Middle frontal gyrus (tissue), 1 donor: Measurements from ENCODE around the gene HLA-DQB2.
"Not testable (repeated sequence)": the region's sequence is repeated elsewhere in the genome, so short reads cannot be mapped to it uniquely, and the experiment has no call there.

Experiments
- DNase-seq: peaks from one replicate; pipeline ENCODE4 v3.0.0-alpha.2; 2015; ENCODE audit warnings: low spot score; ENCODE audit errors: extremely low spot score

The HLA-DQB2 gene

DNA sequence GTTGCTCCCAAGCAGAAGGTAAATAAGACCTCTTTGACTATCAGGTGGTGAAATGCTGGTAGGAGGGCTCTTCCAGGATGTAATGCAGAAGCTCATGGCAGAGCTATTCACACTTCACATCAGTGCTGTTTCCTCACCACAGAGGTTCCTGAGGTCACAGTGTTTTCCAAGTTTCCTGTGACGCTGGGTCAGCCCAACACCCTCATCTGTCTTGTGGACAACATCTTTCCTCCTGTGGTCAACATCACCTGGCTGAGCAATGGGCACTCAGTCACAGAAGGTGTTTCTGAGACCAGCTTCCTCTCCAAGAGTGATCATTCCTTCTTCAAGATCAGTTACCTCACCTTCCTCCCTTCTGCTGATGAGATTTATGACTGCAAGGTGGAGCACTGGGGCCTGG is 17.7 kb downstream of the HLA-DQB2 start:
- DNase-seq = not testable (repeated sequence)

DNA sequence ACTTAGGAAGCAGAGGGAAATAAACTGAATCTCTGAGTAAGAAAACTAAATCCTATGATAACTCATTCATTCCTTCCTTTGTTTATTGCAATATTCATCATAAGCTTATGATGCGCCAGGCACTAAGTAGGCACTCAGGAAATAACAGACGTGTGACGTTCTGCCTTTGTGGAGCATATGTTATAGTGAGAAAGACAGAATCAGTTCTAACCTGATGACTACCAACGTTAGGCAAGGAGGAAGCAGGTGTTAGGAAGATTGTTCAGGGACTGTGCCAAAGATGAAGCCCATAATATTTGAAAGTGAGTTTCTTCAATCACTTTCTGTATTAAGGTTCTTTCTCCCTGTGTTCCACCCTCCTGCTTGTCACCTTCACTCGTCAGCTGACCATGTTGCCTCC is 18.6 kb downstream of the HLA-DQB2 start:
- no peak for DNase-seq

DNA sequence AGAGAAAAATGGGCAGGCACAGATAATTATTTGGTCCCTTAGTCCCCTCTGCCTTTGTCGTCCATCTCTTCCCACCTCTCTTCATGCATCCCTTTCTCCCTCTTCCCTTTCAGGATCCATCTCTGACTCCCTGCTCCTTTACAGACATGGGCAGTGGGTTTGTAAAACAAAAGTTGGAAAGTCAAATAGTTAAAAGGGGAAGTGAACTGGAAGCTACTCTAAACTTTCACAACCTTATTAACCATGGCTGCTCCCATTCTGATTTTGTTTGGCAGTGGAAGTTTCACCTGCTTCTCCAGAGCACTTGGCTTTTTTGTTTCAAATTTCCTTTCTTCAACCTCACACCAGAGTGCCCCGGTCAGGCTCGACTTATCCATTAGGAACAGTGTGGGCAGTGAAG is 21.0 kb downstream of the HLA-DQB2 start:
- DNase-seq = no peak

DNA sequence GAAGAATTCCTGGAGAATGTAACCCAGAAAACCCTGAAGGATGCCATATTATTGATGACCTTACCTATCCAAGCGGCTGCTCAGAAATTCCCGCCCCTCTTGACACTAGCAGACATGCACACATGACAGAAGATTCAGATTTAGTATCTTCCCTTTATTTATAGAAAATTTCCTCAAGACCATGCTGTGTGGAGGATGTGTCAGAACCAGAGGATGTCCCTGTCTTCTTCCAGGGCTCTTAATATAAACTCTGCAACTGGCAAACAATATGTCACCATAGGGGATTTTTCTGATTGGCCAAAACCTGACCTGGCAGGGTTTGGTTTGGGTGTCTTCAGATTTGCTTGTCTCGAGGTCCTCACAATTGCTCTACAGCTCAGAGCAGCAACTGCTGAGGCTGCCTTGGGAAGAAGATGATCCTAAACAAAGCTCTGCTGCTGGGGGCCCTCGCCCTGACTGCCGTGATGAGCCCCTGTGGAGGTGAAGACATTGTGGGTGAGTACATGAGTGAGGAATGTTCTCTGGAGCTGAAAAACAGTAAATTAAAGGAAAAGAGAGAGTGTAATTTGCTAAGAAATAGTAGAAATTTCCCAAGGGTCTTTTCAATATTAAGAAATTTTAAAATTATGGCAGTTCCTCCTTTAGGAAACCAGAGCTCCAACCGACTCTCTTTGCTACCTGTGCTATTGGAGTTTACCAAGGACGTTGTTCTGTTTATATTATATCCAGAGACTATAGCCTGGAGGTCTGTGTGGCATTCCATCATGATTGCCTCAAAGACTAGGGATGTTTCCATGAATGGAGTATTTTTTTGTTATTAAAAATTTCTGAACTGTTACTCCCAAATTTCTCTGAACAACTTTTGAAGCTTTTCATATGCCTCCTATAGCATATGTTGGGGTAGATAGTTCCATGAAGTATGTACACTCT is 22.0 kb downstream of the HLA-DQB2 start, which contains the start of gene HLA-DQA2:
Gene HLA-DQA2, plus strand, starts transcription at position 361 of the 930 bp plus-strand sequence. Its CDS starts 53 bp downstream, at position 414.
- DNase-seq = no peak

DNA sequence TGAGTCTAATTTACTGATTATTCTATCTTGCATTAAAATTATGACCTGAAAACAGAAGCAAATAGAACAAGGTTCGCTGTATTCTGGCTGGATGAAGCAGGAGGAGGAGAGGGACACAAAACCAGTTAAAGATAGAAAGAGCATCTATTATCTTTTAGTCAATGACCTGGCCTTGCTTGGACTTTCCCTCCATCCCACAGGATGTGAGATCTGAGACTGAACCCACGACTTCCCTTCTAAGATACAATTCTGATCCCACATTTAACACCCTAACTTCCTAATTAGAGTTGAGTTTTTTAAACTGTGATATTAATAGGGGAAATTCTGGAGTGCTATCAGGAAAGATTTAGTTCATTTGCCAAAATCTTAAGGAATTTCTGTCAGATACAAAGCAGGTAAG is 25.2 kb downstream of the HLA-DQB2 start:
- DNase-seq = no peak

DNA sequence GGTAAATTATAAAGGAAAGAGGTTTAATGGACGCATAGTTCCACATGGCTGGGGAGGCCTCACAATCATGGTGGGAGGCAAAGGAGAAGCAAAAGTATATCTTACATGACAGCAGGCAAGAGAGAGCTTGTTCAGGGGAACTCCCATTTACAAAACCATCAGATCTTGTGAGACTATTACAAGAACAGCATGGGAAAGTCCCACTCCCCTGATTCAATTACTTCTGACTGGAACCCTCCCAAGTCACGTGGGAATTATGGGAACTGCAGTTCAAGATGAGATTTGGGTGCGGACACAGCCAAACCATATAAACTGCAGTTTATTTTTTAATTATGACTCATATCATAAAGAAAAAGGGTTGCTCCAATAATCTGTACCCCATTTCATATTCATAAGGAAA is 44.5 kb downstream of the HLA-DQB2 start:
- DNase-seq = no peak

DNA sequence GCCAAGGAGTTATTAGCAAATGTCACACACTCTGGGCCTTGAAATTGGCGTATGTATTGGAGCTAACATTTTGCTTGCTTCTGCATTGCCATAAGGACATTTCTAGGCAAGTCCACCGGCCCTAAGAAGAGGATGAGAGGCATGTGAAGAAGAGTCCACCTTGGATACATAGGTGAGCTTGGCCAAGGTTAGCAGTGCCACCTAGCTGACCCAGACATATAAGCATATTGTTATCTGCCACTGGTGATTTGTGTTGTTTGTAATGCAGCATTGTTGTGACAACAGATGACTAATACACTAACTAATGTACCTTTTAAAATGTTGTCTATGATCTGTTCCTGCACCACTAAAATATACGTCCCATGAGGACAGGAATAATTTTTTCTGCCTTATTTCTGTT is 46.9 kb downstream of the HLA-DQB2 start:
- DNase-seq = no peak

DNA sequence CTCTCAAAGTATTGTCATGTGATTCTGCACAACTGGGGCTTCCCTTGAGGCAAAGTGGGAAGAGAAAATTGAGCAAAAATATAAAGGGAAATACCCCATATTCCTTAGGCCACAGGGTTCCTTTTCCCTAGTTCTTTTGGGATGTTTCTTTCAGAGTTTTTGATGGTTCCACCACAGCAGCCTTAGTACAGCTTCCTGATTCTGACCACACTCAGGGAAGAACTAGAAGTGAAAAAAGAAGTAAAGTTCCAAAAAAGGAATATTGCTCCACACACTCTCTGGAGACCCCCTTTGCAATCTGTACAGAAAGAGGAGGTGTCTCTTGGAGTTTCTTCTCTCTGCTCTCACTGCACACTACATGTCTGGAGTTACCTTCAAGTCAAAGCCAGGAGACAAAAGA is 50.1 kb downstream of the HLA-DQB2 start:
- no peak for DNase-seq

DNA sequence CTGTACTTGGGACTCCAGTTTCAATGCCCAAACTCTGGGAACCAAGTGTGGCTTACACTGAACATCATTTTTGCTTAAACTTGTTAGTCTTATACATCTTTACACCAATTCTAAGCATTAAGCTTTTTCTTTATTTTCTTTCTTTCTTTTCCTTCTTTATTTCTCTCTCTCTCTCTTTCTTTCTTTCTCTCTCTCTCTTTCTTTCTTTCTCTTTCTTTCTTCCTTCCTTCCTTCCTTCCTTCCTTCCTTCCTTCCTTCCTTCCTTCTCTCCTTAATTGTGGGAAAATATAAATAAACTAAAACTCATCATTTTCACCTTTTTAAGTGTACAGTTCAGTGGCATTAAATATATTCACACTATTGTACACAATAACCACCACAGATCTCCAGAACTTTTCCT is 53.7 kb downstream of the HLA-DQB2 start:
- no peak for DNase-seq
